Endothelial cell of umbilical vein (primary cell): ENCODE measurements around the gene PPP1CA. TPM values are rescaled to one million over a fixed set of nuclear protein-coding genes. Genes with fewer than 3 reads are reported as not detected.

Experiments
- BruUV-seq: library from RNA; stranded (reverse); fragments of 400-500 nt; replicated peaks from 2 replicates; lab custom pipeline; 2021; lab: Mats Ljungman, UMichigan
- CTCF ChIA-PET: fragments of 300-600, 350-600 bp; sonication (Branson Sonifier 250); formaldehyde crosslinking; loops from one replicate; lab custom pipeline; 2021; ENCODE audit warnings: antibody characterized with exemption, inconsistent platforms; lab: Charles Lee
- POLR2A ChIA-PET: fragments of 300-600, 350-600 bp; sonication (Branson Sonifier 250); formaldehyde crosslinking; loops from one replicate; lab custom pipeline; 2021; ENCODE audit warnings: antibody characterized with exemption, inconsistent platforms; lab: Charles Lee
- DNase-seq: peaks from one replicate; pipeline ENCODE4 v3.0.0-alpha.2; 2011; ENCODE audit warnings: low read depth, low spot score
- FAIRE-seq: peaks from 2 replicates; lab custom pipeline; 2011; peaks lifted over from hg19 to GRCh38; lab: Jason Lieb, UNC
- H2AFZ ChIP-seq: 2 replicates; pipeline ENCODE4 v1.6.0; 2012; ENCODE audit warnings: low read depth, low read length, control low read depth, inconsistent platforms
- H3K27ac ChIP-seq: 2 replicates; pipeline ENCODE4 v1.5.1; 2011; ENCODE audit warnings: low read depth, mild to moderate bottlenecking, control low read depth, low read length, moderate library complexity; ENCODE audit not compliant: insufficient read depth
- H3K27me3 ChIP-seq, 2 experiments: 2 replicates each; pipeline versions ENCODE4 v1.6.0 to v1.6.1; 2011; ENCODE audit warnings: low read length in 2 of 2, mixed read lengths in 1 of 2; ENCODE audit not compliant: control insufficient read depth in 2 of 2, insufficient read depth in 2 of 2
- H3K36me3 ChIP-seq, 2 experiments: 2 replicates in 1 of 2; 3 replicates in 1 of 2; pipeline ENCODE4 v1.5.1; 2011; ENCODE audit warnings: low read length in 2 of 2, mild to moderate bottlenecking in 1 of 2, moderate library complexity in 1 of 2; ENCODE audit not compliant: control insufficient read depth in 2 of 2, insufficient read depth in 2 of 2; ENCODE audit errors: extremely low read depth in 1 of 2
- H3K4me1 ChIP-seq: 3 replicates; pipeline ENCODE4 v1.5.1; 2011; ENCODE audit warnings: mild to moderate bottlenecking, low read length; ENCODE audit not compliant: control insufficient read depth, insufficient read depth; ENCODE audit errors: extremely low read depth
- H3K4me2 ChIP-seq: 2 replicates; pipeline ENCODE4 v1.6.1; 2011; ENCODE audit warnings: low read length, control low read depth, mixed read lengths; ENCODE audit not compliant: insufficient read depth
- H3K4me3 ChIP-seq, 3 experiments: fragments of 200-600 bp in 1 of 3; sonication (generic), shearing (Covaris generic) in 1 of 3; replicated peaks in 1 of 3; 2 replicates each; pipeline ENCODE4 v1.5.1; 2011 to 2016; ENCODE audit warnings: control low read depth in 3 of 3, low read length in 3 of 3, mild to moderate bottlenecking in 2 of 3, inconsistent platforms in 1 of 3, low read depth in 1 of 3, moderate library complexity in 1 of 3; ENCODE audit not compliant: insufficient read depth in 1 of 3
- H3K79me2 ChIP-seq: 2 replicates; pipeline ENCODE4 v1.6.0; 2012; ENCODE audit warnings: low read length, inconsistent platforms; ENCODE audit not compliant: control insufficient read depth, insufficient read depth
- H3K9ac ChIP-seq: replicated peaks from 2 replicates; pipeline ENCODE3; 2011; ENCODE audit warnings: low read length, control low read depth; ENCODE audit not compliant: insufficient read depth; ENCODE audit errors: extremely low read depth
- H3K9me1 ChIP-seq: replicated peaks from 3 replicates; pipeline ENCODE4 v1.6.0; 2011; ENCODE audit warnings: mild to moderate bottlenecking, low read length; ENCODE audit not compliant: control insufficient read depth, insufficient read depth; ENCODE audit errors: extremely low read depth
- H3K9me3 ChIP-seq: replicated peaks from 2 replicates; pipeline ENCODE4 v1.5.1; 2012; ENCODE audit warnings: low read length, inconsistent platforms; ENCODE audit not compliant: control insufficient read depth, insufficient read depth
- H4K20me1 ChIP-seq: replicated peaks from 2 replicates; pipeline ENCODE3; 2011; ENCODE audit warnings: mild to moderate bottlenecking, low read length; ENCODE audit not compliant: control insufficient read depth, insufficient read depth; ENCODE audit errors: extremely low read depth
- CTCF ChIP-seq, 2 donors: IDR thresholded peaks; 1 replicate in 1 of 2; 2 replicates in 1 of 2; pipeline ENCODE4 v1.5.1; 2011; ENCODE audit warnings: low read length in 2 of 2, mild to moderate bottlenecking in 2 of 2, moderate library complexity in 2 of 2, control low read depth in 1 of 2, inconsistent platforms in 1 of 2, low read depth in 1 of 2; ENCODE audit not compliant: insufficient read depth in 1 of 2; ENCODE audit errors: extremely low read depth in 1 of 2
- EZH2 ChIP-seq: IDR thresholded peaks from 2 replicates; pipeline ENCODE4 v1.6.1; 2012; ENCODE audit warnings: borderline replicate concordance, low read depth, mild to moderate bottlenecking, moderate library complexity, low read length, inconsistent platforms; ENCODE audit not compliant: severe bottlenecking
- FOS ChIP-seq: IDR thresholded peaks from 2 replicates; pipeline ENCODE4 v1.6.1; 2011; ENCODE audit warnings: mild to moderate bottlenecking, low read length, moderate library complexity, borderline replicate concordance; ENCODE audit not compliant: insufficient read depth
- GATA2 ChIP-seq: IDR thresholded peaks from 2 replicates; pipeline ENCODE4 v1.7.0; 2011; ENCODE audit warnings: low read depth, mild to moderate bottlenecking, moderate library complexity, mixed read lengths, low read length; ENCODE audit not compliant: insufficient read length, insufficient read depth
- JUN ChIP-seq: IDR thresholded peaks from 2 replicates; pipeline ENCODE4 v1.6.1; 2011; ENCODE audit warnings: borderline replicate concordance, low read depth; ENCODE audit not compliant: insufficient read length, insufficient read depth
- MAX ChIP-seq: IDR thresholded peaks from 2 replicates; pipeline ENCODE4 v1.6.1; 2011; ENCODE audit not compliant: insufficient read depth, insufficient read length
- MYC ChIP-seq: IDR thresholded peaks from one replicate; pipeline ENCODE4 v1.6.1; 2011; ENCODE audit warnings: mild to moderate bottlenecking, low read depth, low read length
- POLR2A ChIP-seq: IDR thresholded peaks from 2 replicates; pipeline ENCODE4 v1.6.1; 2012; ENCODE audit warnings: low read depth, mild to moderate bottlenecking, control low read depth, low read length
- POLR2AphosphoS5 ChIP-seq: IDR thresholded peaks from 2 replicates; pipeline ENCODE4 v1.6.1; 2012; ENCODE audit warnings: low read depth, mild to moderate bottlenecking, control low read depth, low read length, moderate library complexity; ENCODE audit not compliant: insufficient read depth
- dilution Hi-C: fragments of 300-500 bp; cut with MboI; formaldehyde crosslinking; loops from one replicate; pipeline ENCODE4 v1.15.0; 2019; ENCODE audit warnings: low sequenced_read_pairs; ENCODE audit not compliant: extremely low pct_ligation_motif_present
- intact Hi-C: fragments of 100-400 bp; cut with micrococcal nuclease; formaldehyde crosslinking; loops from one replicate; pipeline ENCODE4 v1.10.0; 2022
- polyA plus RNA-seq, 4 experiments: library from polyadenylated mRNA; depleted of rRNA in 3 of 4; stranded (reverse) in 3 of 4; unstranded in 1 of 4; fragments of >200 nt; gene quantifications; 2 replicates each; pipeline versions ENCODE4 v1.2.1 to v1.2.3, GENCODE V29; 2011 to 2012; ENCODE audit warnings: missing spikeins in 1 of 4
- total RNA-seq: library from RNA; stranded (reverse); gene quantifications from 2 replicates; pipeline ENCODE4 v1.2.3, GENCODE V29; 2021

The PPP1CA gene
- total and polyA plus RNA-seq, 2 donors (not counting 3 experiments of a cell fraction or from before 2014, with no cell fraction given), result 192 to 419 TPM

- FAIRE-seq (no peak), DNase-seq (no peak)
- Histone ChIP-seq H3K27ac (no peak overlapping the region), H3K79me2 (no peaks in the 10 kb centered on the region), H3K27me3 (peaks cover 0 to 10% of the 10 kb centered on the region in 2 experiments), H3K36me3 (no peaks in the 10 kb centered on the region), H3K9me1 (no peaks in the 10 kb centered on the region), H4K20me1 (no peaks in the 10 kb centered on the region), H3K4me1 (peaks cover 4% of the 10 kb centered on the region), H3K4me2 (no peak overlapping the region), H3K9ac (no peak overlapping the region), H3K9me3 (no peaks in the 10 kb centered on the region), H2AFZ (no peak overlapping the region), H3K4me3 (no peak overlapping the region)
- no TSS peak for BruUV-seq
- dilution Hi-C loops, result no loop called here
- intact Hi-C loops, result no loop called here
- no peak for TF ChIP-seq FOS
- TF ChIP-seq MYC, result no peak
- no peak for TF ChIP-seq MAX
- no peak for TF ChIP-seq CTCF (IDR thresholded peaks at IDR 0.05; ENCODE audit: extremely low read depth in 1 of 2, insufficient read depth in 1 of 2, low read depth in 1 of 2, low read length in 2 of 2)
- no peak for TF ChIP-seq JUN
- no peak for TF ChIP-seq POLR2A
- no peak for TF ChIP-seq GATA2
- TF ChIP-seq POLR2AphosphoS5, result no peak
- no peak for TF ChIP-seq EZH2
- ChIA-PET CTCF (interaction anchor here (1.3 to 1.4 kb wide), 2 partner anchors 13 to 28 kb away, joined by 4 to 6 read pairs; partner anchors contain the start of gene TBC1D10C), POLR2A (no interaction called here)
These were observed 15.8 kb upstream of the PPP1CA start for GRCh38 chr11:67417425-67417824.
